Fibroblast of skin of scalp (primary cell): Measurements from ENCODE around the gene SEC16A.

Experiments used
- DNase-seq: peaks from one replicate; pipeline ENCODE4 v3.0.0-alpha.2; 2013

Gene SEC16A

GRCh38 chr9:136504512-136505348 is 21.9 kb upstream of the SEC16A start:
- no peak for DNase-seq

GRCh38 chr9:136502940-136503550 is 20.2 kb upstream of the SEC16A start:
- no peak for DNase-seq

DNA sequence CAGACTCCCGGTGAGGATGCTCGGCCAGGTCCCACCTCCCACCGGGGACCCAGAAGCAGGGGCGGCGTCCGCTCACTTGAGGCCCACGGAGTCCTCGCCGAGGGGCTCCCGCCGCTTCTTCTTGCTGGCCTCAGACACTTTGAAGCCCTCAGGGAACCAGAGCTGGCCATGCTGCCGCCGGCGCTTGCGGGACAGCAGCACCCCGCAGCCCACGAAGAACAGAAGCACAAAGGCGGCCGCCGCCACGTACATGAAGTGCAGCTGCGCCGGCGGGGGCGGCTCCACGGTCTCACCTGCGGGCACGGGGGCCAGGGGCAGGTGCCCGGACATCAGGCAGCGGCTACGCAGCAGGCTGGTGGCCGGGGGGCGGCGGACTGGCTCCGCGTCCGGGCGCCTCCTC is 19.4 kb upstream of the SEC16A start:
- DNase-seq: no peak

GRCh38 chr9:136501686-136502085 is 18.8 kb upstream of the SEC16A start:
- DNase-seq: no peak

GRCh38 chr9:136499935-136500910 is 17.4 kb upstream of the SEC16A start:
- no peak for DNase-seq

DNA sequence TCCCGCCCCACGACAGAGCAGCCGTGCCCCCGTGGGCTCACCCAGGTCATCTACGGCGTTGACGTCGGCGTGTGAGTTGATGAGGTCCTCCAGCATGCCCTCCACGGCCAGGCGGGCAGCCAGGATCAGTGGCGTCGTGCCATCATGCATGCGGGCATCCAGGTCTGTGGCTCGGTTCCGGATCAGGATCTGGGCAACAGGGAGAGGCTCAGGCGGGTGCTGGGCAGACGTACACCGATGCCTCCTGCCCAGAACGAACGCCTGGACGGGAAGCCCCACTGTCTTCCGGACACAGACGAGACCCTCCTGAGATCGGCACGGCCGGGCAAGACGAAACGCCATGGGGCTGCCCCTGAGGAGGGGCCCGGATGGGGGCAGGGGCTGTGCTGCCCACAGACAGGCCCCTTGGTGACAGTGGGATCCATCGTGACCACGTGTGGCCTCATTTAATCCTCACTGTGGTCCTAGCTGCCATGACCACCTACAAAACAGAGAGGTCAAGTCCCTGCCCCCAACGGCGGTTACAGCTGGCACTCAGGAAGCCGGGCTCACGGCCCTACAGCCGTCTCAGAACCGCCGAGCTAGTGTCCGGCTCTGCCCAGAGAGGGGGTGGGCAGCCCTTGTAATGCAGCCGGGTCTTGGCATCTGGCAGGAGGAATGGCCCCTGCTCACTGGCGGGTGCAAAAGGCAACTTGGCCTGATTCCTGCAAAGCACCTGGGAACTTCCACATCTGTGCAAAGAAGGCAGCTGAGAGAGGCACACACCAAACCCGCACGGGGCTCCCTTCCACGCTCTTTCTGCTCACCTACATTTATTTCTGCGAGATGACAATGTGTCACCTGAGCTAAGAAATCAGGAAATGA is 16.5 kb upstream of the SEC16A start:
- DNase-seq: no peak

GRCh38 chr9:136497916-136498695 is 15.3 kb upstream of the SEC16A start:
- no peak for DNase-seq

- DNase-seq: no peak
Measured at GRCh38 chr9:136496801-136497620, 14.2 kb upstream of the SEC16A start.

DNA sequence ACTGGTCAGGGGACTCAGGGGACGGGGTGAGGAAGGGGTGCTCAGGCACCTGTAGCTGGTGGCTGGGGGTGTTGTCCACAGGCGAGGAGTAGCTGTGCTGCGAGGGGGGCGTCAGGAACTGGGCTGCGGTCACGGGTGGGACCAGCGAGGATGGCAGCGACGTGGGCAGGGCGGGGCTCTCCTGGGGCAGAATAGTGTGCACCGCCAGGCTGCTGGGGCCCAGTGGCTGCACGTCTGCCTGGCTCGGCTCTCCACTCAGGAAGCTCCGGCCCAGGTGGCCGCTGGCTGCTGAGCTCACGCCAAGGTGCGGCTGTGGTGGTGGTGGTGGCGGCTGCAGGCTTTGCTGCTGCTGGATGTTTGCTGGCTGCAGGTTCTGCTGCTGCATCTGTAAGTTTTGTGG is 13.3 kb upstream of the SEC16A start:
- no peak for DNase-seq

DNA sequence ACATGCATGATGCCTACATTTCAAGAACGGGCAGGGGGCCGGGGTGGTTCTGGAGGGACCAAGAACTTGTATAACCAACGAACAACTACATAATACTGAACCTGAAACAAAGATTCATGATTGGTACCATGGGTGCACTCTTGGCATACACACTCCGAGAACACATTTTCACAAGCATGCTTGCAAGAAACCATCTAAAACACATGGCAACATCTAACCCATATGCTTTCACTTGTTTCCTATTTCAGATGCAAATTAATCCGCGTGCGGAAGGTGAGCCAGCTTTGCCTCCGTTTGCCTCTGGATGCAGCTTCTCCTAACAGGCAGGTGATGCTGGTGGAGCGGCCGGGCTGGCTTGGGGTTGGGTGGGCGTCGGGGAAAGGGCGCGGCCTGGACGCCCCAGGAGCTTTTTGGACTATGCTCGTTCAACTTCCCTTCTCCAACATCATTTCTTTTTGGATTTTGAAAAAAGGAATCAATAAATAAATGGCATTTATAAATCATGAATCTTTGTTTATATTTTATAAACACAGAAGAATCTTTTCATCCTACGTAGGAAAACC is 12.5 kb upstream of the SEC16A start:
- DNase-seq: no peak

GRCh38 chr9:136494531-136495215 is 11.8 kb upstream of the SEC16A start:
- no peak for DNase-seq

GRCh38 chr9:136494012-136494411 is 11.2 kb upstream of the SEC16A start:
- DNase-seq: no peak

DNA sequence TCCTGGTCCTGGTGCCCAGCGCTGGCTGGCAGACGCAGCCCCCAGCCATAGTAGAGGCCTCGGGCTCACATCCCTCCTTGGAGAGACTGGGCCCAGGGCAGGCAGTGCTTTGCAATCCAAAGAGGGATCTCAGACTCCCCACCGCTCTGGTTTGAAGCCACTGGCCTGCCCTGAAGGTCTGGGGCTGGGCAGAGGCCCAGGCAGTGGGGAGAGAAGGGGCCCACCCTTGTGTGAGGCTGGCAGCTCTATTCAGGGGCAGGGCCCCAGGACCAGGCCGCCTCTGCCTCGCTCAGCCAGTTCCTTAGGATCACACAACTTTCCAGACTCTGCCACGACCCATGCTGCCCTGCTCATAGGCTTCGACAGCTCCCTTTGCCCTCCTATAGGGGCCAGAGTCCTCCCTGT is 10.7 kb upstream of the SEC16A start:
- no peak for DNase-seq

DNA sequence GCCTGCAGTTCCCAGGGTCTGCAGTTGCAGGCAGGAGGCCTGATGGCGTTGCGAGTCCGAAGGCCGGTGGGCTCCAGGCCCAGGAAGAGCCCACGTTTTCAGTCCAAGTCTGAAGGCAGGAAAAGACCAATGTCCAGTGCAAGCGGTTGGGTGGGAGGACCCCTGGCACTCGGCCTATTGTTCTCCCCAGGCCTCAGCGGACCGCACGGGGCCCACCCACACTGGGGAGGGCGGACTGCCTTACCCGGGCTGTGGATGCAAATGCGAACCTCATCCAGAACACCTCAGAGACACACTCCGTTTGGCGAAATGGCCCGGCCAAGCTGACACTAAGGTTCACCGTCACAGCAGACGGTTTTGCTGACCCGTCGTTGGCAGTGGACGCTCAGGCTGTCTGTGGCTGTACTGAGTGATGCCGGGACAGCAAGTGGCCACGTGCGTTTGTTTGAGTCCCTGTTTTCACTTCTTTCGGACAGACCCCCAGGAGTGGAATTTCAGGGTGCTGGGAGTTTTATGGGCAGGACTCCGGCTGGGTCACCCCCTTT is 10.2 kb upstream of the SEC16A start:
- DNase-seq: no peak

- no peak for DNase-seq
Measured at GRCh38 chr9:136489731-136490130, 6.9 kb upstream of the SEC16A start.

DNA sequence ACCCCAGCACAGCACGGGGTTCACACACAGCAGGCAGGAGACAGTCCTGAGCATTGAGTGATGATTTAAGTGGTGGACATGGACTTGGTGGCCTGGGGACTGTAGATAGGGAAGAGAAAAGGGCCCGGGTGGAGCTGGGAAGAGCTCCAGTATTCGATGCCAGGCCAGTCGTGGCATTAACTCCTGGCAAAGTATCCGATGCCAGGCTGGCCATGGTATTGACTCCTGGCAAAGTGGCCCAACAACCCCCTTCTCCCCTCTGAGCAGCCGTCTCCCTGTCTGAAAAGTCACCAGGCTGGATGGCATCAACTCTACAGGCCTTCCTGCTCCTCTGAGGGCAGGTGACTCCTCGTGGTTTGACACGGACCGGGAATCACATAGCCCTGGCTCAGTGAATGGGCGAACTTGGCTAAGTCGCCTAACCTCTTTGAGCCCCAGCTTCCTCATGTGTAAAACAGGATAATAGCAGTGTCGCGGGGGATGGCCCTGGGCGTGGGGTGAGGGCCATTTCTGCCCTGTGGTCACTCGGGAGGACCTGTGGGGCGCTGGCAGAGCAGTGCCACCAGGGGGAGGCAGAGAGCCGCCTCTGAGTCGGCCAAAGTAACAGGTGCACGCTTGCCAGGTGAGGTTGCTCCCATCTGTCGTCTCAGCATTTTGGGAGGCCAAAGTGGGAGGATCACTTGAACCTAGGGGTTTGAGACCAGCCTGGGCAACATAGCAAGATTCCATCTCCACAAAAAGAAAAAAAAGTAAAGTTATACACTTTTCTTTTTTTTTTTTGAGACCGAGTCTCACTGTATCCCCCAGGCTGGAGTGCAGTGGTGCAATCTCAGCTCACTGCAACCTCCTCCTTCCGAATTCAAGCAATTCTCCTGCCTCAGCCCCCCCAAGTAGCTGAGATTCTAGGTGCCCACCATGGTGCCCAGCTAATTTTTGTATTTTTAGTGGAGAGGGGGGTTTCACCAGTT is 5.7 kb upstream of the SEC16A start:
- peak; percentile 20 for DNase-seq

- no peak for DNase-seq
Measured at GRCh38 chr9:136487672-136488071, 4.8 kb upstream of the SEC16A start.
